Inflammatory macrophage treated with lipopolysaccharide for 4 hours (primary cell): ENCODE measurements around the gene NUAK2.
"Not testable (repeated sequence)": the region's sequence is repeated elsewhere in the genome, so short reads cannot be mapped to it uniquely, and the experiment has no call there.

ENCODE experiments used
- DNase-seq: peaks from one replicate; pipeline ENCODE4 v3.0.0-alpha.2; 2020

The NUAK2 gene

DNA sequence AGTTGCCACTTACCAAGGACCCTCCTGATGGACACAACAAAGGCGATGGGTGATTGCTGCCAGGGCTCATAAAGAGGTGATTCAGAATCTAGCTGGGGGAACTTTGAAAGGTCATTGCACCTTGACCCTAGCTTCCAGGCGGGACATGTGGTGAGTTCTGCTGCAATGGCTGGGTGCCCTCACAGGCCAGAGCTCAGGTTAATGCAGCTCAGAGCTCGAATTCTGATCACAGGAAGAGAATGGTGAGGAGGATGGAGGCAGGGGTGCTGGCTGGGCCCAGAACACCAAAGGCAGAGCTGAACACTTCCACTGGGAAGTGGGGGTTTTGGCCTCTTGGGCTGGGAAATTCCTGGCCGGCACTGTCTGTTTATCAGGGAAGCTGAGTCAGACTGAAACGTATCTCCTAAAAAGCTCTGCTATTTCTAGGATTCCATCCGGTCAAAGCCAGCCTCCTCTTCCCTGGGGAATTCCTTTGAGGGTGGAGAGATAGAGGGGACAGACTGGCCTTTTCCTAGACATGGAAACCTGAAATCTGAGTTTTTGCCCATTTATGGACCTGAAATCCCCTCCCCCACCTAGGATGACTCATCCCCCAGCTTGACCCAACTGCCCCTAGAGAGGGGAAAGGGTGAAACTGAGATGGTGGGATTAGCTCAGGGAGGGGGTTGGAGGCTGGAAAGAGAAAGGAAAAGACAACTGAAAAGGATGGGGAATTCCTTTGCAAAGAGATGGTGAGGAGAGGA is 27.2 kb downstream of the NUAK2 start:
- DNase-seq: peak; percentile 29

DNA sequence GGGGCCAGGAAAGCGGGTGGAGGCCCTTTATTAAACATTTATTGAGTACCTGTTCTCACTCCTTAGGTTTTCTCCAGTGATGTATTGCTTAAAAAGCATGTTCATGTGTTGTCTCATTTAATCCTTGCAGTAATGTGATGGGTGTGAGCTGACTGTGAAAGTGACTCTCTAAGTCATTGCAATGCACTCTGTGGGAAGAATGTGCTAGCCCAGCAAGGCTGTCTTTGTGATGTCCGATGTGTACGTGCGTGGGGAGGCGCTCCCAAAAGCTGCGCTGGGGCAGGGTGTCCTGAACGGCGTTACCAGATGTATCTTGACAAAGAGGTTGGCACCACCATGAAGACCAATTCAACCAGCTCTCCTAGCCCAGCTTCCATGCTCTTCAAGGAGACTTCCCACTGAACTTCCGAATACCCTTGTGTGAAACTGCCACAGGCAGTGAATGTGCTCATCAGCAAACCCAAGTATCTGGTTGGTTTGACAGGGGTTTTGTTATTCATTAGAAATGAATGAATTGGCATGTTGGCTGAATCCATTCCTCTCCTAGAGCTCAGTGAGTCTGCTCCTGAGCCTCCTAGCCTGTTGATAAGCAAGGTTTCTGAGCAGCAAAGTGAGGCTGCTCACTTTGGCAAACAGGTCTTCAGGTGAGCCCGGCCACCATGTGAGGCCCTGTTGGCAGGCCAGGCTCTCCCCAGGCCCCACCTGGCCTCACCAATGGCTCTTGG is 28.0 kb downstream of the NUAK2 start:
- no peak for DNase-seq

DNA sequence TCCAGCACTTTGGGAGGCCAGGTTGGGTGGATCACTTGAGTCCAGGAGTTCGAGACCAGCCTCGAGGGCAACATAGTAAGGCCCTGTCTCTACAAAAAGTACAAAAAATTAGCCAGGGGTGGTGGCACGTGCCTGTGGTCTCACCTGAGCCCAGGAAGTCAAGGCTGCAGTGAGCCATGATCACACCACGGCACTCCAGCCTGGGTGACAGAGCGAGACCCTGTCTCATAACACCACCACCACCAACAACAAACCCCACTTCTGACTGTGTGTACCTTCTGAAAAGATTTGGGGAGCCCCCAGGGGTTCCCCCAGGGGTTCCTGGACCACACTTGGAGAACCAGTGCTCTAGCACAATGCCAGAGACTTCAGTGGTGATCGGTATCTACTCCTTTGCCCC is 29.9 kb downstream of the NUAK2 start:
- DNase-seq: no peak

DNA sequence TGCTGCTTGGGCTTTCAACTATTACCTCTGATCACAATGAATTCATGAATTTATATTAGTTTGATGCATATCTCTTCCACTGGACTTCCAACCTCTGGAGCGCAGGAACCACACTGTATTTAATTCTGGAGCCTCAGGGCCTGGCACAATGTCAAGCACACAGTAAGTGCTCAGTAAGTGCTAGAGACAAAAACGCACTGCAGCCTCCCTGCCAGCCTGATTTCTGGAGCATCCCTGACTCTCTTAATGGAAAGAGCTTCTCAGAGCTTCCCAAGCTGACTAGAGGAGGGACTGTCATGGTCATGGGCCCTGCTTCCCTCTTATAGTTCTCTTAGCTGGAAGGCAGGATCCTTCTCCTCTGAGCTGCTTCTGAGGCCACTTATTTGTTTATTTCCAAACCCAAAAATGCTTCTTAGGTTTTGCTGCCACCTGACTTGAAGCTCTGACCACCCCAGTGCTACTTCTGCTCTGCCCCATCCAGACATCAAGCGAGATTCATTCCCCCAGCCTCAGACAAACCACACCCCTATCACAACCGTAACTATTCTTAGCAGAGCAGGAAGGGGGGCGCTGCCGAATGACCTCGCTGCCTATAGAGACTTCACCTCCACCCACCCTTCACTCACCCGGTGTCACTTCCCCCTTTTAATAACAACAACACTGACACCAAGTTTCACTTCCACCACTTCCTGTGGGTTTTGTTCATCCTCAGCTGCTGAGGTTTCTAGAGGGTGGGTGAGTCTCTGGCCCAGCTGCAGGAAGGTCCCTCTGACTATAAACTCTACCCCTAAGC is 33.6 kb downstream of the NUAK2 start:
- peak; percentile 96 for DNase-seq

DNA sequence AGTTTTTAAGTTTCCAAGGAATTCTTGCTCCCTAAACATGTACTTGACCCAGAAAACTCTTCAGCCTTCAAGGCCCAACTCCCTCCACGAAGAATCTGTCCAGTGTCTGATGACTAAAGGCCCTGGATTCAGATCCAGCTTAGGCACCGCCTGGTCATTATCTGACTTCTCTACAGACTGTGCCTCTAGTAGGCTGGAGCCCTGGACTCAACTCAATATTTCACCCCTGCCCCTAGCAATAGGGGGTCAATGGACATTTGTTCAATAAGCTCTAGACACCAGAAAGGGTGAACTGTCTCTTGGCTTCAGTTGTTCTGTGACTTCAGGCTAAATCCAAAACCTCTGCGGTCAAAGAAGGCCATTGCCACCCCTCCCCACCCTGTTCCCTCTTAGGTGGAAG is 34.5 kb downstream of the NUAK2 start:
- DNase-seq: peak; percentile 24

DNA sequence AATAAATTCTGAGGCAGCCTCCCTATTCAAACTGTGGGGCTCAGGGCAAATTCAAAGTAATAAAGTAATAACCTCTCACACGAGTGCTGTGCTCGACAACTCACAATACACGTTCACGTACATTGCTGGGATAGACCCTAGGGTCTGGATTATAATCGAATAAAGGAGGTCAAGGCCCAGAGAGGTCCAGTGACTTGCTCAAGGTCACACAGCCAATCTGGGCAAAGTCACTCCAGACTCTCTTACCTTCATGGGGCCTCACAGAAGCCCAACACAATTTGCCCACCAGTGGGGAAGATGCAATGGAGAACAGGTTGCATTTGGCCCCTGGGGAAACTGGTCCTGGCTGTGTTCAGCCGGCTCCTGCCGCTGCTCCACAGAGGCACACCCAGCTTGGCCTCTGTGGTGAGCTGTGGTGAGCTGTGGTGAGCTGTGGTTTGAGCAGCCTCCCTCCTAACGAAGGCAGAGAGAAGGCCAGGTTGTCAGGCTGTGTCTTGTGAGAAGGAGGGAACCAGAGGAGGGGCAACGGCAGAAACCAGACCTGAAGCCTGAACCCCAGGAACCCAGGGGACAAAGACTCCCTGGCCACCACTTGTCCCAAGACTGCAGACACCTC is 35.1 kb downstream of the NUAK2 start:
- DNase-seq: peak; percentile 10

DNA sequence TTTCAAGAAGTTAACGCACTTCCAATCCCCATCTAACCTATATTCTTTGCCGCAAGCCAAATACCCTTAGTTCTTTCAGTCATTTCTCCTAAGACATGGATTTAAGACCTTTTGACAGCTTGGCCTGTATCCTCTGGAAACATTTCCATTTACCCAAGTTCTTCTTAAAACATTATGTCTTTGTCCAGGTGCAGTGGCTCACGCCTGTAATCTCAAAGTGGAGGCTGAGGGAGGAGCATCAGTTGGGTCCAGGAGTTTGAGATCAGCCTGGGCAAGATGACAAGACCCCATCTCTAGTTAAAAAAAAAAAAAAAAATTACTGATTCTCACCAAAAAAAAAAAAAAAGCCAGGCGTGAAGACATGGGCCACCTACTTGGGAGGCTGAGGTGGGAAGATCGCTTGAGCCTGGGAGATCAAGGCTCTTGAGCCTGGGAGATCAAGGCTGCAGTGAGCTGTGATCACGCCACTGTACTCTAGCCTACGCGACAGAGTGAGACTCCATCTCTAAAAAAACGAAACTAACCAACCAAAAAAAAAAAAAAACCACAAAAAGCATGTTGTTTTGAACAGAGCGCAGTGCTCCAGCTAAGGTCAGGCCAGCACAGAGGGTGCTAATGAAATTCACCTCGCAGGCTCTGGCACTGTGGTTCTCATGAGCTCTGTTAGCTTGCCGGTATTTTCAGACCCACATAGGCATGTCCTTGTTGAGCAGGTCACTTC is 36.0 kb downstream of the NUAK2 start:
- peak; percentile 74 for DNase-seq

DNA sequence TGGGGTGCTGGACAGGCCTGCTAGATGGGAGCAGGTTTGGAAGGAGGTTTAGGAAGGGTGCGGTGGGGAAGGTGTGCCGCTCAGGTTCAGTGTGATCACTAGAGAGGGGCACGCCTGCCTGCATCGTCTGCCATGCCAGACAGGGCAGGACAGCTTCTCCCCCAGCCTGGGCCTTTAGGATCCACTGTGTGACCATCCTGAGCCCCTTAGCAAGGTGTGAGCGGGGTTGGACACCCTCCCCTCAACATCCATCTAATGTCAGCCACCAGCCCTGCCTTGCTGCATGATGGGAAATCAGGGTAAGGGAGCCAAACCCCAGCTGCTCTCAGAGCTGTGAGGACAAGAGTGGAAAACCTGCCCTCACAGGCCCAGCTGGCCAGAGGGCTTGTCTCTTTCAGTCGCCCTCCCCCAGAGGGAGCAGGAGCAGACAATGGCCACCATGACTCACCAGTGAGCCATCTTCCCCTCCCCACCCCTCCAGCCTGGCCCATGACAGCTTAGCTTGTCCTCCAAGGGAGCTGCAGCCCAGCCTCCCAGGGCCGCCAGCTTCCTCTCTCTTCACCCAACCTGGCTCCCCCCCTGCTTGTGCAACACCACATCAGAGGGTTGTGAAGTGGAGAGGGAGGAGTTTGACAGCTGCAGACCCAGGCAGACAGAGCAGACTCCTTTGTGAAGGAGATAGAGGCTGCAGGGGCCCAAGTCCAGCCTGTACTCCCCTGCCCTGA is 37.0 kb downstream of the NUAK2 start:
- DNase-seq: peak; percentile 98

DNA sequence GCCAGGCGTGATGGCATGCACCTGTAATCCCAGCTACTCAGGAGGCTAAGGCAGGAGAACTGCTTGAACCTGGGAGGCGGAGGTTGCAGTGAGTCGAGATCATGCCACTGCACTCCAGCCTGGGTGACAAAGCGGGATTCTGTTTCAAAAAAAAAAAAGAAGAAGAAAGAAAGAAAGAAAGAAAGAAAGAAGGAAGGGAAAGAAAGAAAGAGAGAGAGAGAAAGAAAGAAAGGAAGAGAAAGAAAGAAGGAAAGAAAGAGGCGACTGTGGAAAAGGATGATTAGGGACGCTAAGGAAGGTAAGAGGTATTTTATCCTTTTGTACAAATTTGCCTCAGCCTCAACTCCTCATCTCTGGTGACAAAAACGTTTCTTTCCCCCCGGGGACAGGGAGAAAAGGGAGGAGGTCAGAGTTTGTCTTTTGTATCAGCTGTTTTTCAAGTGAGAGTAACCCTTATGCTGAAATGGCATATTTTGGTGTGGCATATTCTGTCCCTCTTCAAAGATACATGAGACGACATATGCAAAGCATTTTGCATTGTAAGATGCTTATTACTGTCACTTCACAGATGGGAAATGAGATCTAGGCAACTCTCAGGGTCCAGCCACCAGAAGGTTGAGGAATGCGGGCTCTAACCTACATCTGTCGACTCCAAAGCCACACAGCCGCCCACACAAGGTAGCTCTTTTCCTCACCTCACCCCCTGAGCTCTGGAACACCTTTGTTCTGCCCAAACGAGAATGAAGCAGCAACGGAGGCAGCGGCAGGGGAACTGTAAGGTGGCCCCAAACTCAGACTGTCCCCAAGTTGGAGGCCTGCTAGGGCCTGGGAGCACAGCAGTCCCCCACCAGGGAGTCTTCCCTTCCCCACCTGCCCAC is 38.0 kb downstream of the NUAK2 start:
- DNase-seq: no peak

DNA sequence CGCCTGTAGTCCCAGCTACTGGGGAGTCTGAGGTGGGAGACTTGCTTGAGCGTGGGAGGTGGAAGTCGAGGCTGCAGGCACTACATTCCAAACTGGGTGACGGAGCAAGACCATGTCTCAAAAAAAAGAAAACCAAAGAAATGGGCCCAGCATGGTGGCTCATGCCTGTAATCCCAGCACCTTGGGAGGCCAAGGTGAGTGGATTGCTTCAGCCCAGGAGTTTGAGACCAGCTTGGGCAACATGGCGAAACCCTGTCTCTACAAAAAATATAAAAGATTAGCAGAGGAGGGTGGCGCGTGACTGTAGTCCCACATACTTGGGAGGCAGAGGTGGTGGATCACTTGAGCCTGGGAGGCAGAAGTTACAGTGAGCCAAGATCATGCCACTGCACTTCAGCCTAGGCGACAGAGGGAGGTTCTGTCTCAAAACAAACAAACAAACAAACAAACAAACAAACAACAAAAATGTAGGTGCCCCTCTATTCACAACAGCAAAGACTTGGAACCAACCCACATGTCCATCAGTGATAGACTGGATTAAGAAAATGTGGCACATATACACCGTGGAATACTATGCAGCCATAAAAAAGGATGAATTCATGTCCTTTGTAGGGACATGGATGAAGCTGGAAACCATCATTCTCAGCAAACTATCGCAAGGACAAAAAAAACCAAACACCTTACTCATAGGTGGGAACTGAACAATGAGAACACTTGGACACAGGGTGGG is 40.7 kb downstream of the NUAK2 start:
- DNase-seq: not testable (repeated sequence)

DNA sequence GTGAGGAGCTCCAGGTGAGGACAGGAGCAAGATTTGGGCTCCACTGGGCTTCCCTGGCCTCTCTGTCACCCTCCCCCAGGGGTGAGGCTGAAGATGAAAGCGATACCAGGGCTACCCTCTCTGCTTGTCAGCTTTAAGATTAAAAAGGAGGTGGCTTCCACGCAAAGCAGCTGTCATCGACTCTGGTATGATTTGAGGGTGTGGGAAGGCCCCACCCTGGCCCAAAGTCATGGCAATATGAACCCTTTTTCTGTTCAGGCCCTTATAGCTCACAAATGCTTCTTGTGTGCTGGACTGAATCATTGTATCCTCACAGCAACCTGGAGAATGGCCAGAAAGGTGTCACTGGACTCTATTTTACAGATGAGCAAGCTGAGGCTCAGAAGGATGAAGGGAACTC is 41.6 kb downstream of the NUAK2 start:
- DNase-seq: no peak

DNA sequence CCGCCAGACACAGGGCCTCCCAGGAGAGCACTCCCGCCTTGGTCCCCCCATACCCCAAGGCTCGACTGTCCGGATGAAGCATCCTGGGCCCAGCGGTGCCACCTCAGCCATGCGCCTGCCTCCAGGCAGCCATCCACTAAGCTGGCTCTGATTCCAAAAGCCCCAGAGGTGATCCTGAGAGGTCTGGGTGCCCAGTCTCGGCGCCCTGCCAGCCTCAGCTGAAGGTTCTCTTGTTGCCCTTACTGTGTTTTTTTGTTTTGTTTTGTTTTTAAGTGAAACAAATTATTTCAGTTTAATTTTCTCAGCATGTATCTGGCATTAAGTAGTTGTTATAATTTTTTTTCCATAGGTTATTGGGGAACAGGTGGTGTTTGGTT is 44.9 kb downstream of the NUAK2 start:
- no peak for DNase-seq

DNA sequence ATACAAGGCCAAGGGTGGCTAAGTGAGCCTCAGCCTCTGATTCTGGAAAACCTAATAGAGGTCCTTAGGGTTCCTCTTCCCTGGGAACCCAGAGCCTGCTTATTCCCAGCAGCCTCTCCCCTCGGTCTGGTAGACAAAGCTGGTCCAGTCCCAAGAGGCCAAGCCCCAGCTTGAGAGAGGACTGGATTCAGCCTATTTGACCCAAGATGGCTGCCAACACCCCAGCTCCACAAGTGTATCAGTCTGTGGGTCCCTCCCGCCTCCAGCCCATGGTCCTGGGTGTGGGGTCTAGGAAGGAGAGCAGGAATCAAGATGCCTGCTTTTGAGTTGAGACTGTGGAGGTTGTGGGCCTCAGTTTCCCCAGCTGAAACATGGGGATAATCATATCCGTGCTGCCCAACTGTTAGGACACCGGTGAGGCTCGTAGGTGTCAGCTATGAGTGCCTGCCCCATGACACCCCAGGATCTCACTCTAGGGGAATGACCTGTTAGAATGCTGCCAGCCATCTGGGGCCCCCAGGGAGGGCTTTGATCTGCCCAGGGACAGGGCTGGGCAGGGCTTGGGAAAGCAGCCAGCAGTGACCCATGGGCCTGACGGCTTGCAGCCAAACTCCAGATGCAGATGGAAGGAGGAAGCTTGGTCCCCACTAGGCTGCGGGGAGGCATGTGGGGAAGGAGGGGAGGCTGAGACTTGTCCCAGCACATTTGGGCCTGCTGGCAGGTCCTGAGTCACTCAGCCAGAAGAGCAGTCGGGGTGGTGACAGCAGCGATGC is 45.4 kb downstream of the NUAK2 start:
- no peak for DNase-seq

DNA sequence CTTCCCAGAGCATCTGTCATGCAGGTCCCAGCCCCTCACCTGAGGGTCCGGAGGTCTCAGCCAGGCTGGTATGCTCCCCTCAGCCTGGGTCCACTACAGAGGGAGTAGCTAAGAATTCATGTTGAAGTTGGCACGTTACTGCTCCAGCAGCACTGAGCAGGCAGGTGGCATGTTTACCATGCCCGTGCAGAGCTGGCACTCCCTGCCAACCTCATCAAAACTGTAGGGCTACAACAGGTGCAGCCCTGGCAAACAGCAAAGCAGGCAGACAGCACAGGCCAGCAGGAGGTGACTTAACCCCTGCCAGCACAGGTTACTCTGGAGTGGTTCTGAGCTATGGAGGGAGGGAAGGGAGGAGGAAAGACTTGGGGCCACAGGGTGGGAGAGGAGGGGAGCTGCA is 46.4 kb downstream of the NUAK2 start:
- DNase-seq: no peak

DNA sequence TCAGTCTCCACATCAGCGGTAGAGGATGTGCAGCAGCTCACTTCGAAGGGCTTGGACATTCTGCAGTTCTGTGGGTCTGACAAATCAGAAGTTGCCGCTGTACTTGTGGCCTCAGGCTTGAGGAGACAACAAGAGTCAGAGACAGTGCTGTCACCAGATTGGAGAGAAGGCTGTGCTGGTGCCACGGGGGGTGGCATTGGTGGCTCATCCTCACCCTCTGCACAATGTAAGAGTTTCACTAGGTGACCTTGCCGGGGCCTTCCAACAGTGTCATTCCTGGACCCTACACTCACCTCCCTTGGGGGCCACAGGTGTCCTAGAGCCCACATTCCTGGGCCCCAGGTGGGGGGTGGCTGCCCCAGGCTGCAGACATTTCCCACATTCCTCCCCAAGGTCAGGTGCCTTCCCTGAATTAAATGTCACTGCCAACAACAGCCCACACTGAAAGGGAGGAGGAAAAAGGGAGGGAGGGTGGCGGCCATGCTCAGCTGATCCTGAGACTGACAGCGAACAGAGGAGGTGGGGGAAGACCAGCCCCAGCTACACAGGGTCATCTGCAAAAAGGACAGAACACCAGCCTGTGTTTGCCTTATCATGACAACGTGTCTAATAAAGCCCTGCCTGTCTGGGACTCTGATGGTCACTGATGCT is 47.4 kb downstream of the NUAK2 start:
- DNase-seq: peak; percentile 40

DNA sequence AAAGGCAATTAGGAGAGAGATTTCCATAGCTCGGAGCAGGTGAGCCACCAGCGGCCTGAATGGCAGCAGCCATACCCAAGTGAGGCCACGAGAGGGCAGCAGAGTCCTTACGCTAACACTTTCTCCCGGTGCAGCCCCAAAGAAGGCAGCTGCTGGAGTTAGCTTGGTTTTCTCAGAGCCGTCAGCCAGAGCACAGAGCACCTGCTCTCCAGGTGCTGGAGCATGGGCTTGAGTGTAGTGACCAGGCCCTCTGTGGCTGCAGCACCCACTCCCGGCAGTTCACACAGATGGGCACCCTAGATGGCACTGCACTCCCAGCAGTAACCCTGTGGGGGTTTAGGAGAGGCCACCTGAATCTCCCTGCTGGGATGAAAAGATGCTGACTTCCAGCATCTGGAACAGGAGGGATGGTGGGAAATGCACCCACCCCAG is 48.0 kb downstream of the NUAK2 start:
- peak; percentile 78 for DNase-seq

DNA sequence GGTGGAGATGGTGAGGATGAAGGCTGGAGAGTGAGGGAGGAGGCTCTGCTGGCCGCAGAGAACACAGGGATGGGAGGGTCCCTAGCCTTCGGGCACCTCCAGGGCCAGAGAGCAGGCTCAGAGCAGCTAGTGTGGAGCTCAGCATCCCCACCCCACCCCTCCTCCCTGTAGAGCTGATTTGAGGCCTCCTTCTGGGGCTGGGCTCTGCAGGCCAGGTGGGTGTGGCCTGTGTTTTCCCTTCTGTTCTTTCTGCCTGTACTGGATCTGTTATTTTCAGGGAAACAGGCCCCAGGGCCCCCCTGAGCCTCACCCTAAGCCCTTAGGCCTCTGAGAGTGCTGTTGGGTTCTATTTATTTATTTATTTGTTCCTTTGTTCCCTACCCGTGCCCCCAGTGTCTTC is 49.0 kb downstream of the NUAK2 start:
- no peak for DNase-seq

DNA sequence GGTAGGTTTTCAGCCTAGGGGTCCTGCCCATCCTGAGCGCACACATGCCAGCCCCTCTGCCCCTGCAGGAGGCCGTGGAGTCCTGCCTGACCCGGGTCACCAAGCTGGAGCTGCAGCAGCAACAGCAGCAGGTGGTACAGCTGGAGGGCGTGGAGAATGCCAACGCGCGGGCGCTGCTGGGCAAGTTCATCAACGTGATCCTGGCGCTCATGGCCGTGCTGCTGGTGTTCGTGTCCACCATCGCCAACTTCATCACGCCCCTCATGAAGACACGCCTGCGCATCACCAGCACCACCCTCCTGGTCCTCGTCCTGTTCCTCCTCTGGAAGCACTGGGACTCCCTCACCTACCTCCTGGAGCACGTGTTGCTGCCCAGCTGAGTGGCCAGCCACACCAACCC is 49.8 kb downstream of the NUAK2 start:
- no peak for DNase-seq

DNA sequence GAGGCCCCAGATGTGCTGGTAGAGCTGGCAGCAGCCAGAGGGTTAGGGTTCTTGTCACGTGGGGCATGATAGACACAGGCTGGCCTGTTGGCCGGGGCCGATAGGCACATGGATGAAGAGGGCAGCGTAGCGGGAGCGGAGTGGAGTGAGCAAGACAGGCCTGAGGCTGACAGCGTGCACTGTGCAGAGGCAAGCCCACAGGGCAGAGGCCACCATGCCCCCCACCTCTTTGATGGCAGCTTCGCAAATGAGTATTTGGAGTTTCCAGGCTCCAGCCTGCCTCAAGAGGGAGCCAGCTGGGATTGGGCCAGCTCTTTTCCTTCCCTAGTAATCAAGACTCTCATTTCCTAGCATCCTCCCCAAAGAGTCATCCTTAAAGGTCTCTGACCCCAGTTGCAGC is 50.3 kb downstream of the NUAK2 start:
- DNase-seq: no peak
